ENCODE measurements around the gene TLE4. TPM values are rescaled to one million over a fixed set of nuclear protein-coding genes. Genes with fewer than 3 reads are reported as not detected.

Gene TLE4
- total and polyA plus RNA-seq, 2 experiments from 2014 or later = 45.8 to 72.9 TPM

- no peak for TF ChIP-seq ZNF462 (CRISPR knock-in tag; IDR thresholded peaks at IDR 0.05)
- TF ChIP-seq EZH2phosphoT487 (IDR thresholded peaks at IDR 0.05; ENCODE audit: unreplicated experiment) = no peak
- TF ChIP-seq CREB1 (CRISPR knock-in tag; IDR thresholded peaks at IDR 0.05; ENCODE audit: low read depth) = no peak
- no peak for TF ChIP-seq JUNB (IDR thresholded peaks at IDR 0.05; ENCODE audit: unreplicated experiment)
- TF ChIP-seq ETS1 (IDR thresholded peaks at IDR 0.05) = no peak
- TF ChIP-seq REST (IDR thresholded peaks at IDR 0.05; ENCODE audit: unreplicated experiment) = no peak
- no peak for TF ChIP-seq EZH2 (IDR thresholded peaks at IDR 0.05; ENCODE audit: low read depth, unreplicated experiment)
- no peak for TF ChIP-seq ZNF331 (CRISPR knock-in tag; IDR thresholded peaks at IDR 0.05; ENCODE audit: low read depth)
- TF ChIP-seq STAT1 (IDR thresholded peaks at IDR 0.05; ENCODE audit: unreplicated experiment) = no peak
Observed at GRCh38 chr9:79584655-79584982, 12.9 kb downstream of the TLE4 start (continued).

Data from GM23338 (cell line).